PFSK-1 (cell line): Measurements from ENCODE around the gene EEPD1.

Source experiments
- POLR2AphosphoS5 ChIP-seq: IDR thresholded peaks from 2 replicates; pipeline ENCODE4 v1.6.1; 2012; ENCODE audit warnings: low read depth, mild to moderate bottlenecking, control low read depth, low read length, moderate library complexity
- SIN3A ChIP-seq: IDR thresholded peaks from 2 replicates; pipeline ENCODE4 v1.6.1; 2012; ENCODE audit warnings: mild to moderate bottlenecking, low read length, moderate library complexity, borderline replicate concordance; ENCODE audit not compliant: insufficient read depth
- TAF1 ChIP-seq: IDR thresholded peaks from 2 replicates; pipeline ENCODE4 v1.6.1; 2012; ENCODE audit warnings: low read length, control low read depth, borderline replicate concordance; ENCODE audit not compliant: insufficient read depth

DNA sequence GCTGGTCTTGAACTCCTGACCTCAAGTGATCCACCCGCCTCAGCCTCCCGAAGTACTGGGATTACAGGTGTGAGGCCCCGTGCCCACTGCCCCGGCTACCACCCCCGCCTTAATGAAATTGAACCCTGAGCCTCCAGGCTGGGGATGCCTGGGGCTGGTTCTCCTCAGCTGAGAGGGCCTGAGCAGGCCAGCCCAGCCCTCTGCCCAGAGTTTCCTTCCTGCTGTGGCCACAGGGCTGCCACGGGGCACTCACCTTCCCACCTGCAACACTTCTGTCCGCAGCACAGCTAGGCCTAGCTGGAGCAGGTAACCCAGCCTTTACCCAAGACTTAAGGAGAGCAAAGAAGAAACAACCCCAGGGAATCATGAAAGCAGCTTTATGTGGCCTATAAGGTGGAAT is 158.5 kb downstream of the EEPD1 start:
- TF ChIP-seq POLR2AphosphoS5: no peak
- no peak for TF ChIP-seq SIN3A
- no peak for TF ChIP-seq TAF1
